ENCODE data around the gene PFKL.

DNA sequence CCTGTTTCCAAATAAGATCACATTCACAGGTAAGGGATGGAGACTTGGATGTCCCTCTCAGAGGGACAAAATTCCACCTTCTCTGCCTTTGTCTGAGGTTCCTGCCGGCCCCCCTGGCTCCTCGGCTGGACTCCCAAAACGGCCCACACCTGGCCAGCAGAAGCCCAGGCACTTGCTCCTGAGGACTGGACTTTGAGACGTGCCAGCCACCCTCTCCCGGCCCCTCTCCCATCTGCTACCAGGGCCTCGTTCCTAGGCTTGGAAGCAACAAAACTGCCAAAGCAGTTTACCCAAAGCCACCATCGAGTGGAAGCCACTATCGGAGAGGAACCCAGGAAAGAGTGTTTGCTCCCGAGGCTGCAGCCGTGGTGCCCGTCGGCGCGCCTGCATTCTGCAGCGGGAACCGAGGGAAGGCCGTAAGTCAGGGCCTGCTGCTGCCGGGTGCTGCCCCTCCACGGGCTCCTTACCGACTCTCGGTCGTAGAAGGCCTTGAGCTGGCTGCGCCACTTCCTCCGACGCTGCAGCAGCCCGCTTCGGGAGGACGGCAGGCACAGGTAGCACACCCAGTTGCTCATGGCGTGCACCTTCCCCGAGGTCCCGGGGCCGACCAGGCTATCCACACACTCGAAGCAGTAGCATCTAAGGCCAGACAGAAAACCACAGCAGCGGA, 41.7 kb upstream of the PFKL start:
- TF ChIP-seq, protein P1, sequence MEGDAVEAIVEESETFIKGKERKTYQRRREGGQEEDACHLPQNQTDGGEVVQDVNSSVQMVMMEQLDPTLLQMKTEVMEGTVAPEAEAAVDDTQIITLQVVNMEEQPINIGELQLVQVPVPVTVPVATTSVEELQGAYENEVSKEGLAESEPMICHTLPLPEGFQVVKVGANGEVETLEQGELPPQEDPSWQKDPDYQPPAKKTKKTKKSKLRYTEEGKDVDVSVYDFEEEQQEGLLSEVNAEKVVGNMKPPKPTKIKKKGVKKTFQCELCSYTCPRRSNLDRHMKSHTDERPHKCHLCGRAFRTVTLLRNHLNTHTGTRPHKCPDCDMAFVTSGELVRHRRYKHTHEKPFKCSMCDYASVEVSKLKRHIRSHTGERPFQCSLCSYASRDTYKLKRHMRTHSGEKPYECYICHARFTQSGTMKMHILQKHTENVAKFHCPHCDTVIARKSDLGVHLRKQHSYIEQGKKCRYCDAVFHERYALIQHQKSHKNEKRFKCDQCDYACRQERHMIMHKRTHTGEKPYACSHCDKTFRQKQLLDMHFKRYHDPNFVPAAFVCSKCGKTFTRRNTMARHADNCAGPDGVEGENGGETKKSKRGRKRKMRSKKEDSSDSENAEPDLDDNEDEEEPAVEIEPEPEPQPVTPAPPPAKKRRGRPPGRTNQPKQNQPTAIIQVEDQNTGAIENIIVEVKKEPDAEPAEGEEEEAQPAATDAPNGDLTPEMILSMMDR (IDR thresholded peaks at IDR 0.05), result no peak
- no peak for TF ChIP-seq EP300 (IDR thresholded peaks at IDR 0.05)
- TF ChIP-seq POLR2A (IDR thresholded peaks at IDR 0.05), result no peak

Measured in tibial nerve (tissue), 4 donors.